ENCODE data around the gene BRD9.
"Not testable (repeated sequence)": the region's sequence is repeated elsewhere in the genome, so short reads cannot be mapped to it uniquely, and the experiment has no call there.

The BRD9 gene

DNA sequence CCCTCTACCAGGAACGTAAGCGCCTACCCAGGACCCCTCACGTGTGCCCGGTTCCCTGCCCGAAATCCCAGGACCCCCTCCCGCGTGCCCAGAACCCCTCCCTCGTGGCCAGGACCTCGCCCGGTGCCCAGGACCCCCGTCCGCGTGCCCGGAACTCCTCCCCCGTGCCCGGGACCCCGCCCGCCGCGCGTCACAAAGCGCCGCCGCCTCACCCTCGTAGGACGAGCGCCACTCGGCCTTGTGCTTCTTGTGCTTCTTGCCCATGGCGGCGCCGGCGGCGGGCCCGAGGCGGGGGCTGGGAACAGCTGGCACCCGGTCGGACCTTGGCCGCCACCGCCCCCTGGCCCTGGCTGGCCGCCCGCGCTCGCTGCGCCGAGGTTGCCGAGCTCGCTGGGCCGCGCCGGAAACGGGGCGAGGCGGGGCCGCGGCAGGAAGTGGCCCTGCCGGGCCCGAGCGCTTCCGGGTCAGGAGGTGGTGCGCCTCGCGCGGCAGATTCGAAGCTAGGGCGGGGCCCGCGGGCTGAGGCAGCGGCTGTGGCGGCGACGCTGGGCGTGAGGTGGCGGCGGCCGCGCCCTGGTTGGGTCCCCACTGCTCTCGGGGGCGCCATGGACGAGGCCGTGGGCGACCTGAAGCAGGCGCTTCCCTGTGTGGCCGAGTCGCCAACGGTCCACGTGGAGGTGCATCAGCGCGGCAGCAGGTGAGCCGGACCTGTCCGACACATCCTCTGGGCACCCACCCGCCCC is at the start of gene BRD9, which contains the start of gene TRIP13:
Gene BRD9 (minus strand): TSS at position 408 of the 743 bp plus-strand sequence. CDS start 144 bp downstream, at position 264.
Gene TRIP13 (plus strand): TSS at position 491 of the 743 bp plus-strand sequence. CDS start 115 bp downstream, at position 606.
- peak; percentile 72 to 77 for DNase-seq (ENCODE audit: low read depth in 2 of 2)

DNA sequence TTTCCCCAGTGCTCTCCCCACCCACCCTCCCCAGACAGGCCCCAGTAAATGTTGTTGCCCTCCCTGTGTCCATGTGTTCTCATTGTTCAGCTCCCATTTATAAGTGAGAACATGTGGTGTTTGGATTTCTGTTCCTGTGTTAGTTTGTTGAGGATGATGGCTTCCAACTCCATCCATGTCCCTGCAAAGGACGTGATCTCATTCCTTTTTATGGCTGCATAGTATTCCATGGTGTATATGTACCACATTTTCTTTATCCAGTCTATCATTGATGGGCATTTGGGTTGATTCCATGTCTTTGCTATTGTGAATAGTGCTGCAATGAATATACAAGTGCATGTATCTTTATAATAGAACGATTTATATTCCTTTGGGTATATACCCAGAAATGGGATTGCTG is 48.1 kb upstream of the BRD9 start:
- DNase-seq (ENCODE audit: low read depth in 2 of 2): not testable (repeated sequence)

DNA sequence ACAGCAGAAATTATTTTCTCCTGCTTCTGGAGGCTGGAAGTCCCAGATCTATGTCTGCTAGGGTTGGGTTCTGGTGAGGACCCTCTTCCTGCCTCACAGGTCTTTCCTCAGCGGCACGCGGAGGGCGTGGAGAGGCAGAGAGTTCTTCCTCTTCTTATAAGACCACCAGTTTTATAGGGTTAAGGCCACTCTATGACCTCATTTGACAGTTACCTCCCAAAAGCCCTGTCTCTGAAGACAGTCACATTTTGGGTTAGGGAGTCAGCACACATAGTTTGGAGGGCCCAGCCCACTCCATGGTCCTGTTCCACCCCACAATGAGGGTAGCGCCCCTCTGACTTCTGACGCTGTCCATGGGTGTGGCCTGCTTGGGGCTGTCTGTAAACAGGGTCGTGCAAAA is 46.8 kb upstream of the BRD9 start:
- DNase-seq (ENCODE audit: low read depth in 2 of 2): no peak

DNA sequence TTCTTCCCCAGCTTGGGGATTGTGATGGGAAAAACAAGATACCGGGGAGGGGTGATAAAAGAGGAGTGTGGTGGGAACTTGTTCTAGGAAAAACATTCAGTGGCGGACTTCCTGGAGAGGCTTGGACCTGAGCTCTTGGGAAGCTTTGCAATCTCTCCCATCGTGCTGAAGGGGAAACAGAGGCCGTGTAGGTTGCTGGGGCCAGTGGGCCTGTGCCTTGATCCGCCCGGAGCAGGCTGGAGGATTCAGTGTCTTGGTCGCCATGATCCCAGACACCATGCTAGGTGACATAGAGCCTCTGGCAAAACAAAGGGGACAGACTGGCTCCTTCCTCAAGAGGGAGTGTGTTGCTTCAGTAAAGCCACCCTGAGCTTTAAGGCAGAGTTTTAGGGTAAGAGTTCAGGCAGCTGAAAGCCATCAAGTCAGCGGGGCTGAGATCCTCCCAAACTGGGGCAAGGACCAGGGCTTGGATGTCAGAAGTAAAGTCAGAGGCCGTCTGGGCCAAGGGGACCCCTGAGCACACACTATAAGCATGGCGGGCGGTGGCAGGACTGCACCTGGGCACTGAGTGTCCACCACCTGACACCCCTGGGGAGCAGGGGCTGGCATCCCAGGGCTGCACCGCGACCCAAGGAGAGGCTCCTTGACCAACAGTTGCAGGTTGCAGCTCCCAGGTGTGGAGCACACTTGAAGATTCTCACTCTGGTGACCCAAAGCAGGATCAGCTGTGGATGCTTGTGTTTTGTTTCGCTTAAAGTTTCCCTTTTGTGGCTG is 44.7 kb upstream of the BRD9 start:
- no peak for DNase-seq (ENCODE audit: low read depth in 2 of 2)

DNA sequence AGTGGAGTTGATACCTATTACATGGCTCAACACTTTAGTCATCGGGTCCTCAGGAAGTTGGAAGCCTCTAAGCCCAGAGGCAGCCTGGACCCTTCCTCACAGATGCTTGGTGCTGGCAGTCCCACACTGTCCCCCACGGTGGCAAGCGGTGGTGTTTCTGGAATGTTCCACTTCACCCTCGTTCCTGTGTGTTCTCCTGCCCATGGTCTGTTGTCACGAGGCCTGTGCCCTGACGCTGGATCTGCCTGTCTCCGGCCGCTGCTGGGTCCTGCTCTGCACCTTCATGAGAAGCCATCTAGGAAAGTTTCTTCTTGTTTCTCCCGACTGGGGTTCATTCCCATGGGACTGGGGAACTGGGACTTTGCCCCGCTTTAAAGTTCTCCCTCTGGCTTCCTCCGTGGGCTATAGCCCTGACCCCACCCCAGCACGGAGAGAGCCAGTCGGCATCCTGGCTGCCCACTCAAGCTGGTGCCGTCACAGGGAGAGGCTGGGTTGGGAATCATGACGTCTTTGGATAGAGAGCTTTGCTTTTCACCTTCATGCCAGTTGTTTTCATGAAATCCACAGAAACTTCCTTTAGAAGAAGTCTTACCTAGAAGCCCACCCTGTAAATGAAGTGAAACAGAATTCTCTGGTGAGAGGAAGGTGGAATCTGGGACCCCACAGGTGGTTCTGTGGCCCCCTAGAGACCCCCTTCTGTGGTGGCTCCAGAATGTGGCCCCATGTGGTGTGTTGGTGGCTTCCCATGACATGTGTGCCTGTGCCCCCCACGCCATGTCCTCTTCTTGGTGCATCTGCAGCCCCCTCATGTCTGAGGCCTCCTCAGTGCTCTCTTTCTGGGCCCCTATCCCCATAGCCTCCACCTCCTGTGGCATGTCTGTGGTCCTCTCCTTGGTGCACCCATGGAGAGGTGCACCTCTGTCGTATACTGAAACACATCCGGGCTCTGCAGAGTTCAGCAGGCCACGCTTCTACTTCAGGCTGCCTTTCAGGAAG is 43.8 kb upstream of the BRD9 start:
- no peak for DNase-seq (ENCODE audit: low read depth in 2 of 2)

DNA sequence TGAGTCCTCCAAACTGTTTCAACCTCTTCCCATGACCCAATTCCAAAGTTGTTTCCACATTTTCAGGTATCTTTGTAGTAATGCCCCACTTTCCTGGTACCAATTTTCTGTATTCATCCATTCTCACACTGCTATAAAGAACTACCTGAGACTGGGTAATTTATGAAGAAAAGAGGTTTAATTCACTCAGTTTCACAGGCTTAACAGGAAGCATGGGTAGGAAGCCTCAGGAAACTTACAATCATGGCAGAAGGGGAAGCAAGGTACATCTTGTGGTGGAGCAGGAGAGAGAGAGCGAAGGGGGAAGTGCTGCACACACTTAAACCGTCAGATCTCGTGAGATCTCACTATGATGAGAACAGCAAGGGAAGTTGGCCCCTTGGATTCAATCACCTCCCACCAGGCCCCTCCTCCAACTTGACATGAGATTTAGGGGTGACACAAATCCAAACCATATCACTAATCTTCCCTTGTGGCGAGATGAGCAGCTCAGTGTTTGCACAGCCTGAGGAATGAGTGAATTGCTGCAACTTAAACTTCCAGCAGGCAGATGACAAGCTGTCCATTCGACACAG is 43.0 kb upstream of the BRD9 start:
- no peak for DNase-seq (ENCODE audit: low read depth in 2 of 2)

DNA sequence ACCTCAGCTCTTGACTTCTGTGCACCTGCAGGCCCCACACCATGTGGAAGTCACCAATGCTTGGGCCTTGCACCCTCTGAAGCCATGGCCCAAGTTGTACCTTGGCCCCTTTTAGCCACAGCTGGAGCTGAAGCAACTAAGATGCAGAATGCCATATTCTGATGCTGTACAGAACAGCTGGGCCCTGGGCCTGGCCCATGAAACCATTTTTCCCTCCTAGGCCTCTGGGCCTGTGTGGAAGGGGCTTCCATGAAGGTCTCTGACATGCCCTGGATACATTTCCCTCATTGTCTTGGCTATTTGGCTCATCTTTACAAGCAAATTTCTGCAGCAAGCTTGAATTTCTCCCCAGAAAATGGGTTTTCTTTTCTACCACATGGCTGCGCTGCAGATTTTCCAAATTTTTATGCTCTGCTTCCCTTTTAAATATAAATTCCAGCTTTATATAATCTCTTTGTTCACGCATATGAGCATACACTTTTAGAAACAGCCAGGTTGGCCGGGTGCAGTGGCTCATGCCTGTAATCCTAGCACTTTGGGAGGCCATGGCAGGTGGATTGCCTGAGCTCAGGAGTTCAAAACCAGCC is 41.9 kb upstream of the BRD9 start:
- DNase-seq (ENCODE audit: low read depth in 2 of 2): not testable (repeated sequence)

DNA sequence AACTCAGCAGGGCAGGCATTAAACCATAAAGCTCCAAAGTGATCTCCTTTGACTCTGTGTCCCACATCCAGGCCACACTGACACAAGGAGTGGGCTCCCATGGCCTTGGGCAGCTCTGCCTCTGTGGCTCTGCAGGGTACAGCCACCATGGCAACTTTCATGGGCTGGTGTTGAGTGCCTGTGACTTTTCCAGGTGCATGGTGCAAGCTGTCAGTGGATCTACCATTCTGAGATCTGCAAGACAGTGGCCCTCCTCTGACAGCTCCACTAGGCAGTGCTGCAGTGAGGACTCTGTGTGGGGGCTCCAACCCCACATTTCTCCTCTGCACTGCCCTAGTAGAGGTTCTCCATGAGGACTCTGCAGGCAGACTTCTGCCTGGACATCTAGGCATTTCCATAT is 41.4 kb upstream of the BRD9 start:
- DNase-seq (ENCODE audit: low read depth in 2 of 2): not testable (repeated sequence)

DNA sequence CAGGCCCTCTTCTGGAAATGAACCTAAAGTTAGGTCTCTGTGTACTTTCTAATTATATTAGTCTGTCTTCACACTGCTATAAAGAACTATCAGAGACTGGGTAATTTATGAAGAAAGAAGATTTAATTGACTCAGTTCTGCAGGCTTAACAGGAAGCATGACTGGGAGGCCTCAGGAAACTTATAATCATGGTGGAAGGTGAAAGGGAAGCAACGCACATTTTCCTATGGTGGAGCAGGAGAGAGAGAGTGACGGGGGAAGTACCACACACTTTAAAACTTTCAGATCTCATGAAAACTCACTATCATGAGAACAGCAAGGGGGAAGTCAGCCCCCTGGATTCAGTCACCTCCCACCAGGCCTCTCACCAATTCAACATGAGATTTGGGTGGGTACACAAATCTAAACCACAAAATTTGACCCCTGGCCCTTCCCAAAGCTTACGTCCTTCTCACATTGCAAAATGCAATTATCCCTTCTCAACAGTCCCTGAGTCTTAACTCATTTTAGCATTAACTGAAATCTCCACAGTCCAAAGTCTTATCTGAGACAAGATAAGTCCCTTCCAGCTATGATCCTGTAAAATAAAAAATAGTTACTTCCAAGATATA is 40.8 kb upstream of the BRD9 start:
- no peak for DNase-seq (ENCODE audit: low read depth in 2 of 2)

DNA sequence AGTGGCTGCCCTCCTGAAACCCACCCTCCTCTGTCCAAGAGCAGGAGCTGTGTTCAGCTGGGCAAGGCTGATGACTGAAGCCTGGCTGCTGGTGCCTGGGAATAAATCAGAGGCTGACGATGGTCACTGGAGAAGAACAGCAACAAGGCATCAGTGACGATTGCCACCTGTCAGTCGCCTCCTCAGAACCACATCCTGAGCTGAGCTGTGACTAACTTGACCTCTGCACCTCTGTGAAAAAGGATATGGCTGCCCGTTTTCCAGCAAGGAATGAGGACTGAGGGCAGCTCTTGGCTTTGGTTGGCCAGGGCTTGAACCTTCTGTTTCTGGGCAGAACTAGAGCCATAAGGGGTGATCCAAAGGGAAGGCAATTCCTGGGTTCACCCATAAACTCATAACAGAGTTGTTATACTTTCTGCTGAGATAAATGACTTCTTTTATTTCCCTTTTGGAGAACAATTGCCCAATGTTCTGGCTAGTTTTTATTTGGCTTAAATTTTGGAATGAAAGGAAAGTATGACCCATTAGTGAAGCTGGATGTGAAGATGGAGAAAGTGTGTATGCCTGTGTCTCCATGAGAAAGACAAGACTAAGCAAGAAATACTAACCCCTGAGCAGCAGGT is 40.1 kb upstream of the BRD9 start:
- DNase-seq (ENCODE audit: low read depth in 2 of 2): no peak

DNA sequence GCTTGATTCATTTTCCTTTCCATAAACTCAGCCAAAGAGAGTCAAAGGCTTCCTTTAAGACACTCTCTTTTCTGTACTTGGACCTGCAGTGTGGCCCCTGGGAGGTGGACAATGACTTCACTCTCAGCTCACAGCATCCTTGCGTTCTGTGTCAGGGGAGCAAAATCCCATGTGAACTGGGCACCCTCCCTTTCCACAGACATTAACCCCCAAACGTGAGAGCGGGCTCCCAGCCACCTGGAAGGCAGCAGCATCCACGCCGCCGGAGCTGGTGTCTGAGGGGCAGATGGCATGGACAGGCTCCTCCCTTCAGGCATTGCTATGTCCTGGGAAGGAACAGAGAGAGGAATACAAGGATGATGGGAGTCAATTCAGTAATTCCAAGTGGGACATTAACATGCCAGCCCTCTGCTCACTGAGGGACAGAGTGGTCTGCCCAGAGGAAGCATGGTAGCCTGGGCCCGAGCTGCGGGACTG is 39.6 kb upstream of the BRD9 start:
- no peak for DNase-seq (ENCODE audit: low read depth in 2 of 2)

DNA sequence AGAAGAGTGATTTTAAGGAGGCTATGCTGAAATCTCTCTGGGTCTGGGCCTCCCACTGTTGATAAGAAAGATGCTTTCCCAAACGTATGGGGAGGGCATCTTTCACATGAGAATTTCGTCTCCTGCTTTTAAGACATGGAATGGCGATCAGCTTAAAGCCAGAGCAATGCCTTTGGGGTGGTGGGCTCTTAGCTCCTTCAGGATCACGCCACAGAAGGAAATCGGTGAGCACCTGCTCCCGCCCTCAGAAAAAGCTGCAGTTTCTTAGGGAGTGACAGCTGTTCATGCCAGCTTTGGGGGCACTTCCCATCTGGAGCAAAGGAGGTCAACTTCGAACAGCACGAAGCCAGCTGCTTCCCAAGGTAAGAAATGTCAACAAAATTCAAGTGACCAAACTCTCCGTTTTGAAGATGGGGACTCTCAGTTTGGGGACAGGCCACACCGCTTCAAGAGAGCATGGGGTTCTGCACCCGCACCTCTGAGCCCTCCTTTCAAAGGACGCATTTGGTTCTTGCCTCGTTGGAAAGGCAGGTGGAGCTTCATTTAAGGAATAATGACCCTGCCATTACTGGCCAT is 39.1 kb upstream of the BRD9 start:
- no peak for DNase-seq (ENCODE audit: low read depth in 2 of 2)

DNA sequence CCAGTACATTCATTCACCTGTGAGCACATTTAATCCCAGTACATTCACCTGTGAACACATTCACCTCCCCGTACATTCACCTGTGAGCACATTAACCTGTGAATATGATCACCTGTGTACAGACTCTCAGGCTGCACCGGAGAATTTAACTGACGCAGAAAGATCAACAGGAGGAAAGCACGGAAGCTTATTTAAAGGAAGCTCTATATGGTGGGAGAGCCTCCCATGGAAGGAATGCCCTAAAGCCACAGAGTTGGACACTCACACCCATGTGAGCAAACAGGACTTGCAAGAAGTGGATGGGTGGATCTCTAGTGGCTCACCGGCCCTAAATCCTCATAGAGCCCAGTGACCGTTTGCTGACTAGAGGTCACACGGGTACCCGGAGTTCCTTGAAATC is 38.3 kb upstream of the BRD9 start:
- no peak for DNase-seq (ENCODE audit: low read depth in 2 of 2)

DNA sequence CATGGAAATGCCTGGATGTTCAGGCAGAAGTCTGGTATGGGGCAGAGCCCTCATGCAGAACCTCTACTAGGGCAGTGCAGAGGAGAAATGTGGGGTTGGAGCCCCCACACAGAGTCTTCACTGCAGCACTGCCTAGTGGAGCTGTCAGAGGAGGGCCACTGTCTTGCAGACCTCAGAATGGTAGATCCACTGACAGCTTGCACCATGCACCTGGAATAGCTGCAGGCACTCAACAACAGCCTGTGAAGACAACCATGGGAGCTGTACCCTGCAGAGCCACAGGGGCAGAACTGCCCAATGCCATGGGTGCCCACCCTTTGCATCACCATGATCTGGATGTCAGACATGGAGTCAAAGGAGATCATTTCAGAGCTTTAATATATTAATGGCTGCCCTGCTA is 37.0 kb upstream of the BRD9 start:
- DNase-seq (ENCODE audit: low read depth in 2 of 2): no peak

DNA sequence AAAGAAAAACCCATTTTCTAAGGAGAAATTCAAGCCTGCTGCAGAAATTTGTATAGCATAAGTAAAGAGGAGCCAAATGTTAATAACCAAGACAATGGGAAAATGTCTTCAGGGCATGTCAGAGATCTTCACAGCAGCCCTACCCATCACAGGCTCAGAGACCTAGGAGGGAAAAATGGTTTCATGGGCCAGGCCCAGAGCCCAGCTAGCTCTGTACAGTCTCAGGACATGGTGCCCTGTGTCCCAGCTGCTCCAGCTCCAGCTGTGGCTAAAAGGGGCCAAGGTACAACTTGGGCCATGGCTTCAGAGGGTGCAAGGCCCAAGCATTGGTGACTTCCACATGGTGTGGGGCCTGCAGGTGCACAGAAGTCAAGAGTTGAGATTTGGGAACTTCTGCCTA is 36.6 kb upstream of the BRD9 start:
- DNase-seq (ENCODE audit: low read depth in 2 of 2): not testable (repeated sequence)

DNA sequence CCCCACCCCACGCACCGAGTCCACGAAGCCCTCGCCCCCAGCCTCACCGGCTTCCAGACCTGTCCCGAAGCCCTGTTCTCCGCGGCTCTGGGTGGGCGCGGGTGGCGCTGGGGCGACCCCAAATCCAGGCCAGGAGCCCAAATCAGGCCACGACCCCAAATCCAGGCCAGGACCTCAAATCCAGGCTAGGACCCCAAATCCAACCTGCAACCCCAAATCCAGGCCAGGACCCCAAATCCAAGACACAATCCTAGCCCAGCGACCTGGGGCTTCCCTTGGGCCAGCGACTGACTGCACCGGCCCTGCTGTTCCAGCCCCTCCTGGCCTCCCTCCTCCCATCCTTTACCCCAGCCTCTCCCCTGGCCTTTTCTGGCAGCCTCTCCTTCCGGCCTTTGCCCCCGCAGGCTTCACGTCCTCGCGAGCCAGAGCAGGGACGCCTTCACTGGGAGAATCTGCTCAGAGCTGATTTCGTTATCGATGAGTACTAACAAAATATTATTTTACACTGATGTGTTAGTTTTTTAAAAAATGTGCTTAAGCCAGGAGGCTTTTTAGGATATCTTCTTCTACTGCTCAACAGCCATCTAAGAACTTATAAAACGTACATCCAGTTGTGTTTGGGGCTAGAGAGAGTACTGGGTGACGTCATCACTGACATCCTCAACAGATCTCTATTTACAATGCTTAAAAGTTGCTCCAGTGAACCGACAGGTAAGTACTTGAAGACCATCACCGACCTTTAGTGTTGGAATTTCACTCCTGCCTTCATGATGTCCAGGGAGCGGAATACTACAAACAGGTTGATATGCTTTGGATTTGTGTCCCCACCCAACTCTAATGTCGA is 34.8 kb upstream of the BRD9 start:
- DNase-seq (ENCODE audit: low read depth in 2 of 2): no peak

DNA sequence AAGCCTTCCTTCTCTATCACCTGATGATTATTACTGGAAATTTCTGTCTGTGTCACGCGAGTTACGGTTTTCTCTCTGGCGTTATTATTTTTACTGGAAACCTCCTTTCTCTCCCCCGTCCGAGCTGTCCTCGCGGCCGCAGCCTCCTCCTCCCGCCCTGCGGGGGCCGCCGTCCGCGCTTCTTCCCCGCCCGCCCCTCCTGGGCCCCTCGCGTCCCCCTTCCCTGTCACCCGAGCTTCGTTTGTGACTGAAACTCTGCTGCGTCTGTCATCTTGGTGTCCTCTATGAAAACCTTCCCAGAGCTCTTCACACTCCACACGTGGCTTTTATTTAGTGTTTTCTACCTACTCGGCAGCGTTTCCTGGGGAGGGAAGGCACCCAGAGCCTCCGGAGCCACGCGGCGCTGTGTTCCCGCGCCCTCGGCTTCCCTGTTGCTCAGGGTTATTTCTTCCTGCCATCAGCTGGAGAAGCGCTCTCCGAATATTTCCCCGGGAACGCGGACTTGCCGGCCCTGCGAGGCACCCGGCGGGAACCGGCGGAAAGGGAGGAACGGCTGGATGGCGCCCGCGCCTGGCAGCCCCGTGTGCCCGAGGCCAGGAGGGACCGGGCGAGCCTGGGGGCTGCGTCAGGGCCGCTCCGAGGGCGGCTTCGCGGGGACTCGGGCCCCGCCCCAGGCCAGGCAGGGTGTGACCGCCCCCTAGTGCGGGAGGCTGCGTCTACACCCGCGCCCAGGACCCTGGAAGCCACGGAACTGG is 34.0 kb upstream of the BRD9 start:
- no peak for DNase-seq (ENCODE audit: low read depth in 2 of 2)

DNA sequence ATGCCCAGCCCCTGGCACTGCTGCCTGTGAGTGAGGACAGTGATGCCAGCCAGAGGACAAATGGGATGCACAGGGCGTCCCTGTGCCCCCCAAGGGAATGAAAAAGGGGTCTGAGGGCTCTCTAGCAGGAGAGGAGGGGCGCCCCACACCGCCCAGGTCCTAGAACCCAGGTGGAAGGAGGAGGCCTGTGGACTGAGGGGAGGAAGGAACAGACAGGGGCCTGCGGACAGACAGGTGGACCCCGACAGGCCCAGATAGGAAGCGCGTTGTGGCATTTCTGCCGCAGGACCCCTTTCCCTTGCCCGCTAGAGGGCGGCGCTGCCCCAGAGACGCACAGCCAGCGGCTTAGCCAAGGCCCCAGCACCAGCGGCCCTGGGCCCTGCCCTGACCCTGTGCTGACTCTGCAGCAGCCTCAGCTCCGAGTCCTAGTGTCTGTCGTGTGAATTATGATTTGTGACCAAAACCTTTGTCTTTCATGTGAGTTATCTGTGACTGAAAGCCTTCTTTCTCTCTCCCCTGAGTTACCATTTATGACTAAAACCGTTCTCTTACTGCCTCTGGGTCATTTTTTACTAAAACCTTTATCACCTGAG is 30.8 kb upstream of the BRD9 start:
- DNase-seq (ENCODE audit: low read depth in 2 of 2): peak; percentile 35 to 61

Data from stimulated activated CD4-positive, alpha-beta T cell treated with anti-CD3 and anti-CD28 coated beads, Interleukin-12 subunit alpha, Interleukin-12 subunit beta, amount 100 ng/mL, for 24 hours (primary cell).